Neutrophil (primary cell): ENCODE data around the gene SLC6A8.

ENCODE experiments used
- H3K27ac ChIP-seq: fragments of 200-600 bp; sonication (generic); 2 replicates; pipeline ENCODE4 v1.5.1; 2016; ENCODE audit warnings: mild to moderate bottlenecking, moderate library complexity
- H3K27me3 ChIP-seq: fragments of 200-600 bp; sonication (generic); 2 replicates; pipeline ENCODE4 v1.6.0; 2016; ENCODE audit warnings: mild to moderate bottlenecking
- H3K36me3 ChIP-seq: fragments of 200-600 bp; sonication (generic); 2 replicates; pipeline ENCODE4 v1.5.1; 2017
- H3K4me1 ChIP-seq, 2 experiments: fragments of 200-600 bp in 1 of 2; sonication (generic) in 1 of 2; 1 replicate in 1 of 2; 2 replicates in 1 of 2; pipeline versions ENCODE4 v1.5.1 to v1.6.1; 2013 to 2016; ENCODE audit warnings: low read depth in 1 of 2, low read length in 1 of 2, mild to moderate bottlenecking in 1 of 2, moderate library complexity in 1 of 2; ENCODE audit not compliant: control insufficient read depth in 1 of 2, insufficient read depth in 1 of 2
- H3K4me3 ChIP-seq, 2 experiments: fragments of 200-600 bp in 1 of 2; sonication (generic) in 1 of 2; 1 replicate in 1 of 2; 2 replicates in 1 of 2; pipeline ENCODE4 v1.5.1; 2013 to 2016; ENCODE audit warnings: low read depth in 1 of 2, low read length in 1 of 2, mild to moderate bottlenecking in 1 of 2, moderate library complexity in 1 of 2
- H3K9me3 ChIP-seq: fragments of 200-600 bp; sonication (generic); 2 replicates; pipeline ENCODE4 v1.5.1; 2016
- TF ChIP-seq, protein P1 (sequence below): fragments of 200-600 bp; sonication (generic); IDR thresholded peaks from 2 replicates; pipeline ENCODE4 v1.5.1; 2016; ENCODE audit warnings: antibody characterized with exemption

SLC6A8 gene

DNA sequence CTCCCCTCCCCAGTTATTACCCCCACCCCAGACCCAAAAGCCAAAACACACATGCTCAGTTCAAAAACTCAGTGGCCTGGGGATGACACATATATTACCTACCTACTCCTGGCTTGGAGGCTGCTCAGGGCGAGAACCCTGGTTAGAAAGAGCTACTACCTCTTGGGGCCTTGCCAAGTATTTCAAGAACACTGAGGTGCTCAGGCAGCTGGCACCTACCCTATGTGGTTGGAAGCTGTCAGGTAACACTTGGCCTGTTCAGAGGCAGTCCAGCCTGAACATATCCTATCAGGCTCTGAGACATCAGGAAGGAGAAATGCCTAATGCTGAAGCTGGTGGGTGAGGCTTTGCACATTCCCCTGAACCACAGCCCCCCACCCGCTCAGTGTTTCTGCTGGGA, 31.5 kb downstream of the SLC6A8 start:
- Histone ChIP-seq H3K4me3 (no peak overlapping the region), H3K36me3 (peaks cover 44% of the 10 kb centered on the region), H3K27me3 (no peaks in the 10 kb centered on the region), H3K4me1 (peaks cover 13 to 16% of the 10 kb centered on the region in 2 experiments), H3K9me3 (no peaks in the 10 kb centered on the region), H3K27ac (no peak overlapping the region)
- TF ChIP-seq, protein P1, sequence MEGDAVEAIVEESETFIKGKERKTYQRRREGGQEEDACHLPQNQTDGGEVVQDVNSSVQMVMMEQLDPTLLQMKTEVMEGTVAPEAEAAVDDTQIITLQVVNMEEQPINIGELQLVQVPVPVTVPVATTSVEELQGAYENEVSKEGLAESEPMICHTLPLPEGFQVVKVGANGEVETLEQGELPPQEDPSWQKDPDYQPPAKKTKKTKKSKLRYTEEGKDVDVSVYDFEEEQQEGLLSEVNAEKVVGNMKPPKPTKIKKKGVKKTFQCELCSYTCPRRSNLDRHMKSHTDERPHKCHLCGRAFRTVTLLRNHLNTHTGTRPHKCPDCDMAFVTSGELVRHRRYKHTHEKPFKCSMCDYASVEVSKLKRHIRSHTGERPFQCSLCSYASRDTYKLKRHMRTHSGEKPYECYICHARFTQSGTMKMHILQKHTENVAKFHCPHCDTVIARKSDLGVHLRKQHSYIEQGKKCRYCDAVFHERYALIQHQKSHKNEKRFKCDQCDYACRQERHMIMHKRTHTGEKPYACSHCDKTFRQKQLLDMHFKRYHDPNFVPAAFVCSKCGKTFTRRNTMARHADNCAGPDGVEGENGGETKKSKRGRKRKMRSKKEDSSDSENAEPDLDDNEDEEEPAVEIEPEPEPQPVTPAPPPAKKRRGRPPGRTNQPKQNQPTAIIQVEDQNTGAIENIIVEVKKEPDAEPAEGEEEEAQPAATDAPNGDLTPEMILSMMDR, result no peak

DNA sequence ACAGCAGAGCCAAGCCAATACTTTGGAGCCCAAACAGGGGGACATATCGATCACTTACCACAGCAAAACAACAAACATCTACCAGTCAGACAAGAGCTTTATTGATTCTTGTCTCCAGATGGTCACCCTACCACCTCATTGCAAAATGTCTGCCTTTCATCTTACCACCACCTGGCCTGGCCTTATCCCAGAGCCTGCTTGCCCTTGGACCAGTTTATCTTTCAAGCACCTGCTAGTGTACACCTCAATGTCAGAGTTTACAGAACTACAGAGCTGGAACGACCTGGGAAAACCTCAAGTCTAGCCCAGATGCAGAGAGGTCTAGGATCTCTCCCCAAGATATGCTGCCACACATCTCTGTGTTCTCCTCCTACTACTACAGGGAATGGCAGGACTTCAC, 32.0 kb downstream of the SLC6A8 start:
- peaks cover 40% of the 10 kb centered on the region for H3K36me3 ChIP-seq

DNA sequence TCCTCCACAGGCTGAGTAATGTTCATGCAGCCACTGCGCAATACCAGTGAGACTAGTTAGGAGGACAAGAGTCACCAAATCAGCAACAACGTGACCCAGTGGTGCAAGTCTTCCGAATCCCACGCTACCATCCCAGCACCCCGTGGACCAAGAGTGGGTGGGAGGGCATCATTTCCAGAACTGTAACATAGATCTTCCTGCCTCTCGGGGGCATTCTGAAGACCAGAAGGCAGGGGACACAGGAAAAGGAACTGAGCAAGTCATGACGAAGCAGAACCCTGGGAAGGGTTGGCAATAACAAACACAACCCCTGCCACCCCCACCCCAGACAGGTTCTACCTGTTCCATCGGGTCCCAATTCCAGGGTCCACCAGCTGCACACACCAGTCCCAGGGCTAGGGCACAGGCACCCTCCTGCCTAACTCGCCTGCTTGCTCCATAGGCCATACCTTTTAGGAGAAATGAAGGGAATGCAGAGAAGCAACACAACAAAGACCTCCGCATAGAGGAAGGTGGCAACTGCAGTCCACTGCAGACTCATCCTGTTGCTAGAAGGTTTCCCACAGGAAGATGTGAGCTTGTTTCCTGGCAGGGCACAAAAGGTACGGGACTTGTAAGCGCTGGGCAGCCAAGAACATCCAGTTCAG, 35.1 kb downstream of the SLC6A8 start:
- peaks cover 39 to 44% of the 10 kb centered on the region in 2 experiments for H3K4me1 ChIP-seq
- H3K9me3 ChIP-seq, result no peaks in the 10 kb centered on the region
- H3K4me3 ChIP-seq, result peak overlapping the region; percentile 70 to 72
- H3K27me3 ChIP-seq, result no peaks in the 10 kb centered on the region
- peaks cover 30% of the 10 kb centered on the region for H3K36me3 ChIP-seq
- TF ChIP-seq, protein P1, result no peak
- H3K27ac ChIP-seq, result peak overlapping the region; percentile 94

More for the DNA sequence above, 32.0 kb downstream of the SLC6A8 start:
- no peak overlapping the region for H3K4me3 ChIP-seq
- no peaks in the 10 kb centered on the region for H3K27me3 ChIP-seq
- H3K27ac ChIP-seq, result no peak overlapping the region
- TF ChIP-seq, protein P1, result no peak
- H3K9me3 ChIP-seq, result no peaks in the 10 kb centered on the region
- H3K4me1 ChIP-seq, result peaks cover 13 to 16% of the 10 kb centered on the region in 2 experiments

DNA sequence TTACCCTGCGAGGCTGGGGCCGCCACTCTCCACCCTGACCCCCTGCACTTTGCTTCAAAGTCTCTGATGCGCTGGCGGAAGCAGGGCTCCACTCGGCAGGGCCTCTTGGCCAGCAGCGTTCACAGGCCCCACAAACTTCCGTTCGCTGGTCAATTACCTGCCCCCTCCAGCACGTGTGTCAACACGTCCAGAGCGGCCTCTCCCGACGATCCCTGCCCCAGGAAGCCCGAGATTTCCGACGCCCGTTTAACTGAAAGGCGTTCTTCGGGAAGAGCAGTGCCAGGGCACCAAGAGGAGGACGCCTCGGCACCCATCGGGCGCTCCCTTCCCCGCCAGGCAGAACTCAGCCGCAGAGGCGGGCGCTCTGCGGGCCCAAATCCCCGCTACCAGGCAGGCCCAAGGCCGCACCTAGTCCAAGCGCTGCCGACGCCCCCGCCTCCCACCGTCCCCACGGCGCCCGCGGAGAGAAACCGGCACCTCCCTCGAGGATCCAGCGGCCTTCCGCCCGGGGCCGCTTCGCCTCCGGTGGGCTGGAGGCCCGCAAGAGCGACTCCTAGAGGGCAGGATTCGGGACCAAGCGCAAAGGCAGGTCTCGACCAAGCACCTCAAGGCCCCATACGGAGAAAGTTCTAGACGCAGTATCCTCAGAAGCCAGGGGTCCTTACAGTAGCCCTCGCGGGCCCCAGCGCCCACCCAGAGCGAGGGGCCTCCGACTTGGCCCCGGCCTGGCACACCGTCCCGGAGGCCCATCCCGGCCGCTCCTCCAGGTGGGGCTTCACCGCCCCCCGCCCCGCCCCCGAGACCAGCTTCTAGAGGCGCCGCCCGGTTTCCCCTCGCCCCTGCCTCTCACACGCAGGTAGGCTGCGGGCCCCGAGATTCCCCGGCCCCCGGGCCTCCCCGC, 35.9 kb downstream of the SLC6A8 start:
- Histone ChIP-seq H3K27me3 (no peaks in the 10 kb centered on the region), H3K4me1 (peaks cover 45 to 50% of the 10 kb centered on the region in 2 experiments), H3K4me3 (peak overlapping the region; percentile 70 to 72), H3K9me3 (no peaks in the 10 kb centered on the region), H3K27ac (peak overlapping the region; percentile 94), H3K36me3 (peaks cover 25% of the 10 kb centered on the region)
- TF ChIP-seq, protein P1, result no peak

DNA sequence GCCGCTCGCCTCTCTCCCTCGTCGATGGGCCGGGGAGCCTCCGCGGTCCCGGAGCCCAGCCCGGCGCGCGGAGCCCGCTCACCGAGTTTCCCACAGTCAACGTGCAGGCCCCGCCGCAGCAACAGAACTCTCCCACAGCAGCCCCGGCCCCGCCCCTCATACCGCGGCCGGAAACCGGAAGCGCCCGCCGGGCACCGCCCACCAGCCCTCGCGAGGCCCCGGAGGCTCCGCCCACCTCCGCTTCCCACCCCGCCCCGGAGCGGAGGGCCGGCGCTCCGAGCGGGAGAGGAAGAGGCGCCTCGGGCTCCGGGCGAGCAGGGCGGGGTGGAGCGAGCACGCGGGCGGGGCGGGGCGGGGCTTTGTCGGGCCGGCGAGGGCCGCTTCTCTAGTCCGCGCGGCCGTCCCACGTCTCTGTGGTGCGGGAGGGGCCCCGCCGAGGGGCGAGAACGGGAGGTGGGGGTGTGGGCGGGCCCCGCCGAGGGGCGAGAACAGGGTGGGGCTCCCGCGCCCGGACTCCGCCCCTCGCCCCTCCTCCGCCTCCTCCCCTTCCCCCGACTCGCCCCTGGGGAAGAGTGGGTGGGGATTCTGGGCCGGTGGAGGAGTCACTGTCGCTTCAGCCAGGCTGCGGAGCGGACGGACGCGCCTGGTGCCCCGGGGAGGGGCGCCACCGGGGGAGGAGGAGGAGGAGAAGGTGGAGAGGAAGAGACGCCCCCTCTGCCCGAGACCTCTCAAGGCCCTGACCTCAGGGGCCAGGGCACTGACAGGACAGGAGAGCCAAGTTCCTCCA, 36.7 kb downstream of the SLC6A8 start, which contains the start of the genes ABCD1 and BCAP31:
ABCD1 (plus strand) TSS at position 605 of the 787 bp plus-strand sequence. CDS start 411 bp downstream, outside the sequence.
BCAP31 (minus strand) TSS at position 136 of the 787 bp plus-strand sequence. CDS start 1,143 bp downstream, outside the sequence.
- Histone ChIP-seq H3K27me3 (no peaks in the 10 kb centered on the region), H3K9me3 (no peaks in the 10 kb centered on the region), H3K27ac (peak within 1 kb of the TSS; percentile 94), H3K4me3 (peak within 1 kb of the TSS; percentile 70 to 72), H3K36me3 (peaks cover 20% of the 10 kb centered on the region), H3K4me1 (peaks cover 45 to 50% of the 10 kb centered on the region in 2 experiments)
- TF ChIP-seq, protein P1, result peak; percentile 20
